ENCODE measurements around the gene SSBP1.

DNA sequence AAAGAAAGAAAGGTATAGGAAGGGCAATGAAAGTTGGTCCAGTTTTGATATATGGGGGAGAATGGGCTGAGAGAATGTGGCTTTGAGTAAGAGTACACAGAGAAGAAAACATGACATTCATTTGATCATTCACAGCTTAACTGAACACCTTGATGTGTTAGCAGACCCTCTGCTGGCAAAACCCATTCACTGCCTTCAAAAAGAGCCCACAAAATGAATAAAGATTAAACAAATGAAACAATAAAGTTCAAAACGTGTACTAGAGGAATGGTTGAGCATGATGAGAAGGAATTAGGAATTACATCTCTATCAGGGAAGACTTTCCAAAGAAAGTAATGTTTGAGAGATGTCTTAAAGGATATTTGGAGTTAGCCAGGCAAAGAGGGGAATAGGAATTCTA, 27.9 kb upstream of the SSBP1 start:
- TF ChIP-seq, protein P1, sequence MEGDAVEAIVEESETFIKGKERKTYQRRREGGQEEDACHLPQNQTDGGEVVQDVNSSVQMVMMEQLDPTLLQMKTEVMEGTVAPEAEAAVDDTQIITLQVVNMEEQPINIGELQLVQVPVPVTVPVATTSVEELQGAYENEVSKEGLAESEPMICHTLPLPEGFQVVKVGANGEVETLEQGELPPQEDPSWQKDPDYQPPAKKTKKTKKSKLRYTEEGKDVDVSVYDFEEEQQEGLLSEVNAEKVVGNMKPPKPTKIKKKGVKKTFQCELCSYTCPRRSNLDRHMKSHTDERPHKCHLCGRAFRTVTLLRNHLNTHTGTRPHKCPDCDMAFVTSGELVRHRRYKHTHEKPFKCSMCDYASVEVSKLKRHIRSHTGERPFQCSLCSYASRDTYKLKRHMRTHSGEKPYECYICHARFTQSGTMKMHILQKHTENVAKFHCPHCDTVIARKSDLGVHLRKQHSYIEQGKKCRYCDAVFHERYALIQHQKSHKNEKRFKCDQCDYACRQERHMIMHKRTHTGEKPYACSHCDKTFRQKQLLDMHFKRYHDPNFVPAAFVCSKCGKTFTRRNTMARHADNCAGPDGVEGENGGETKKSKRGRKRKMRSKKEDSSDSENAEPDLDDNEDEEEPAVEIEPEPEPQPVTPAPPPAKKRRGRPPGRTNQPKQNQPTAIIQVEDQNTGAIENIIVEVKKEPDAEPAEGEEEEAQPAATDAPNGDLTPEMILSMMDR (IDR thresholded peaks at IDR 0.05) = no peak
- no peak for TF ChIP-seq EP300 (IDR thresholded peaks at IDR 0.05)

Measured in tibial nerve (tissue), 4 donors.